Tongue (tissue), 2 donors: ENCODE measurements around the gene PADI2. TPM values are rescaled to one million over a fixed set of nuclear protein-coding genes. Genes with fewer than 3 reads are reported as not detected.

Experiments
- DNase-seq: peaks from one replicate; pipeline ENCODE4 v3.0.0-alpha.2; 2015
- total RNA-seq: library from RNA; depleted of rRNA; stranded (reverse); fragments of >200 nt; gene quantifications from one replicate; pipeline ENCODE4 v1.2.3, GENCODE V29; 2014

The PADI2 gene
- total RNA-seq: 291 TPM

- peak; percentile 77 for DNase-seq
Observed at GRCh38 chr1:17119076-17119772, at the start of gene PADI2. Gene PADI2 (minus strand): TSS chr1:17119451. CDS start chr1:17119371, 80 bp downstream.

GRCh38 chr1:17168091-17168876 is 49.0 kb upstream of the PADI2 start:
- no peak for DNase-seq

- no peak for DNase-seq
Observed at GRCh38 chr1:17167786-17168090, 48.5 kb upstream of the PADI2 start.

- no peak for DNase-seq
Observed at GRCh38 chr1:17167041-17167785, 48.0 kb upstream of the PADI2 start.

GRCh38 chr1:17165823-17166222 is 46.6 kb upstream of the PADI2 start:
- no peak for DNase-seq

- DNase-seq: no peak
Observed at GRCh38 chr1:17163789-17164666, 44.8 kb upstream of the PADI2 start.

GRCh38 chr1:17163371-17163770 is 44.1 kb upstream of the PADI2 start:
- DNase-seq: no peak

GRCh38 chr1:17162941-17163340 is 43.7 kb upstream of the PADI2 start:
- no peak for DNase-seq

GRCh38 chr1:17161926-17162800 is 42.9 kb upstream of the PADI2 start:
- no peak for DNase-seq

- no peak for DNase-seq
Observed at GRCh38 chr1:17161137-17161740, 42.0 kb upstream of the PADI2 start.

GRCh38 chr1:17158961-17159360 is 39.7 kb upstream of the PADI2 start:
- DNase-seq: no peak

GRCh38 chr1:17156108-17156507 is 36.9 kb upstream of the PADI2 start:
- DNase-seq: no peak

- no peak for DNase-seq
Observed at GRCh38 chr1:17155257-17155920, 36.1 kb upstream of the PADI2 start.

- DNase-seq: no peak
Observed at GRCh38 chr1:17149771-17150170, 30.5 kb upstream of the PADI2 start.

GRCh38 chr1:17148950-17149608 is 29.8 kb upstream of the PADI2 start:
- no peak for DNase-seq

- no peak for DNase-seq
Observed at GRCh38 chr1:17145648-17146047, 26.4 kb upstream of the PADI2 start.

GRCh38 chr1:17143760-17144159 is 24.5 kb upstream of the PADI2 start:
- DNase-seq: no peak

- DNase-seq: no peak
Observed at GRCh38 chr1:17141441-17142197, 22.4 kb upstream of the PADI2 start.

GRCh38 chr1:17140279-17140678 is 21.0 kb upstream of the PADI2 start:
- DNase-seq: no peak
